ENCODE results near the gene HOXA2.
A peak's percentile ranks its signal among the peaks of the same experiment; 100 is the strongest.

Gene HOXA2

GRCh38 chr7:27141923-27142579 lies 39.6 kb upstream of the HOXA2 start:
- FAIRE-seq (no peak), DNase-seq (ENCODE audit: extremely low spot score, insufficient read length, low read depth) (no peak)

- no peak for DNase-seq (ENCODE audit: extremely low spot score, insufficient read length, low read depth)
These were observed 38.8 kb upstream of the HOXA2 start for GRCh38 chr7:27141137-27141922.

GRCh38 chr7:27140126-27140857 lies 37.8 kb upstream of the HOXA2 start:
- no peak for FAIRE-seq
- no peak for DNase-seq (ENCODE audit: extremely low spot score, insufficient read length, low read depth)

More at GRCh38 chr7:27141137-27141922, 38.8 kb upstream of the HOXA2 start:
- no peak for FAIRE-seq

GRCh38 chr7:27139334-27140125 lies 37.0 kb upstream of the HOXA2 start:
- FAIRE-seq, result no peak
- DNase-seq (ENCODE audit: extremely low spot score, insufficient read length, low read depth), result no peak

- no peak for DNase-seq (ENCODE audit: extremely low spot score, insufficient read length, low read depth)
- FAIRE-seq, result no peak
These were observed 36.5 kb upstream of the HOXA2 start for GRCh38 chr7:27138985-27139333.

- no peak for FAIRE-seq
- DNase-seq (ENCODE audit: extremely low spot score, insufficient read length, low read depth), result no peak
These were observed 36.0 kb upstream of the HOXA2 start for GRCh38 chr7:27138472-27138871.

- FAIRE-seq (no peak), DNase-seq (ENCODE audit: extremely low spot score, insufficient read length, low read depth) (no peak)
These were observed 35.3 kb upstream of the HOXA2 start for GRCh38 chr7:27137640-27138315.

GRCh38 chr7:27134392-27134791 lies 31.9 kb upstream of the HOXA2 start:
- FAIRE-seq (peak; percentile 5), DNase-seq (ENCODE audit: extremely low spot score, insufficient read length, low read depth) (no peak)

GRCh38 chr7:27133409-27134231 lies 31.1 kb upstream of the HOXA2 start:
- no peak for DNase-seq (ENCODE audit: extremely low spot score, insufficient read length, low read depth)
- no peak for FAIRE-seq

- DNase-seq (ENCODE audit: extremely low spot score, insufficient read length, low read depth), result no peak
- no peak for FAIRE-seq
These were observed 30.5 kb upstream of the HOXA2 start for GRCh38 chr7:27132978-27133377.

GRCh38 chr7:27132214-27132613 lies 29.7 kb upstream of the HOXA2 start:
- DNase-seq (ENCODE audit: extremely low spot score, insufficient read length, low read depth), result no peak
- no peak for FAIRE-seq

- FAIRE-seq (no peak), DNase-seq (ENCODE audit: extremely low spot score, insufficient read length, low read depth) (no peak)
These were observed 28.9 kb upstream of the HOXA2 start for GRCh38 chr7:27131390-27131819.

- FAIRE-seq, result peak; percentile 73
- DNase-seq (ENCODE audit: extremely low spot score, insufficient read length, low read depth), result peak; percentile 67
These were observed 28.3 kb upstream of the HOXA2 start, which contains the start of gene HOXA4 for GRCh38 chr7:27130540-27131389. HOXA4 (minus strand) TSS chr7:27130757; CDS start chr7:27130733, 24 bp downstream.

GRCh38 chr7:27129729-27130539 lies 27.5 kb upstream of the HOXA2 start:
- DNase-seq (ENCODE audit: extremely low spot score, insufficient read length, low read depth) (no peak), FAIRE-seq (no peak)

GRCh38 chr7:27128776-27129728 lies 26.6 kb upstream of the HOXA2 start:
- FAIRE-seq, result no peak
- no peak for DNase-seq (ENCODE audit: extremely low spot score, insufficient read length, low read depth)

GRCh38 chr7:27128034-27128433 lies 25.6 kb upstream of the HOXA2 start:
- FAIRE-seq, result no peak

More at GRCh38 chr7:27128034-27128433, 25.6 kb upstream of the HOXA2 start:
- DNase-seq (ENCODE audit: extremely low spot score, insufficient read length, low read depth), result no peak
